BE2C (cell line): ENCODE results near the gene LGALS3BP.
"Not testable (repeated sequence)": the region's sequence is repeated elsewhere in the genome, so short reads cannot be mapped to it uniquely, and the experiment has no call there.

Source experiments
- DNase-seq: peaks from one replicate; pipeline ENCODE4 v3.0.0-alpha.2; 2020
- H3K27me3 ChIP-seq: fragments of 250-450 bp; sonication (Bioruptor Pico); 2 replicates; pipeline ENCODE4 v1.5.1; 2020; ENCODE audit warnings: mild to moderate bottlenecking
- H3K36me3 ChIP-seq: fragments of 250-450 bp; sonication (Bioruptor Pico); 2 replicates; pipeline ENCODE4 v1.5.1; 2020; ENCODE audit warnings: mild to moderate bottlenecking
- H3K4me1 ChIP-seq: fragments of 250-450 bp; sonication (Bioruptor Pico); 2 replicates; pipeline ENCODE4 v1.5.1; 2020
- H3K4me3 ChIP-seq: 2 replicates; pipeline ENCODE4 v1.5.1; 2011; ENCODE audit warnings: low read depth, low read length
- H3K9me3 ChIP-seq: fragments of 250-450 bp; sonication (Bioruptor Pico); 2 replicates; pipeline ENCODE4 v1.5.1; 2020
- TF ChIP-seq, protein P1 (sequence below): IDR thresholded peaks from 2 replicates; pipeline ENCODE4 v1.5.1; 2012; ENCODE audit warnings: mild to moderate bottlenecking, low read depth, low read length

LGALS3BP gene

DNA sequence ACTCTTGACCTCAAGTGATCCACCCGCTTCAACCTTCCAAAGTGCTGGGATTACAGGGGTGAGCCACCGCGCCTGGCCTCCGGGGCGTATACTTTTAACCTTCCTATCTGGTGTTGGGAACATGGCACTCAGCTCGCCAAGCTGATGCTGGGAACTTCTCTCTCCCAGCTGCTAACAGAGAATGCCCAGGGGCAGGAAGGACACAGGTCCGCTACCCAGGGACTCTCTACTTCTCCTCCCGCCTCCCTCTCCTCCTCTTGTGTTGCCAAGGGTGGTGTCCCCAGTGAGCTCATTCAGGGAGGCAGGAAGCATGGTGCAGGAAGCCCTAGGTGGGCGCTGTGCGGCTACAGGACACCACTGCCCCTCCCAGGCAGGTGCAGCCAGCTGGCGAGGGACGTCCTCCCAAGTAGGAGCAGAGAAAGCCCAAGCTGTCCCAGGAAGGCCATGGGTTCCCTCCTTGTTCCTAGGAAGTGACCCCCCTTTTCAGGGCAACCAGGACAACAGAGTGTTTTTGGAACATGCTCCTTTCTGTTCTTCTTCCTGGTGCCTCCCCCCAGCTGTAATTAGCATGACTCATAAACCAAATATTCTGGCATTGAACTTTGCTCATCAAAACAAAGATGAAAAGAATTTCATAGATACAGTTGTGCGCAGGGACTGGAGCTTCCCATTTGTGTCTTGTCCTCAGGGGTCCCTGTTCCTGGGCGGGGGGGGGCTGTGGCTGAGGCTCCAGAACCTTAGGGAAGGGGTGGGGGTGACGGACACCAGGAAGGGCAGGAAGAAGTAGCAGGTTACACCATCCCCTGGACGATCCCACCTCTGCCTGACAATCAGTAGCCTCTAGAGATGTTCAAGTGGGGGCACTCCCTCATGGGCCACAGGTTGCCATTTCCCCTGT is 46.9 kb upstream of the LGALS3BP start:
- TF ChIP-seq, protein P1, sequence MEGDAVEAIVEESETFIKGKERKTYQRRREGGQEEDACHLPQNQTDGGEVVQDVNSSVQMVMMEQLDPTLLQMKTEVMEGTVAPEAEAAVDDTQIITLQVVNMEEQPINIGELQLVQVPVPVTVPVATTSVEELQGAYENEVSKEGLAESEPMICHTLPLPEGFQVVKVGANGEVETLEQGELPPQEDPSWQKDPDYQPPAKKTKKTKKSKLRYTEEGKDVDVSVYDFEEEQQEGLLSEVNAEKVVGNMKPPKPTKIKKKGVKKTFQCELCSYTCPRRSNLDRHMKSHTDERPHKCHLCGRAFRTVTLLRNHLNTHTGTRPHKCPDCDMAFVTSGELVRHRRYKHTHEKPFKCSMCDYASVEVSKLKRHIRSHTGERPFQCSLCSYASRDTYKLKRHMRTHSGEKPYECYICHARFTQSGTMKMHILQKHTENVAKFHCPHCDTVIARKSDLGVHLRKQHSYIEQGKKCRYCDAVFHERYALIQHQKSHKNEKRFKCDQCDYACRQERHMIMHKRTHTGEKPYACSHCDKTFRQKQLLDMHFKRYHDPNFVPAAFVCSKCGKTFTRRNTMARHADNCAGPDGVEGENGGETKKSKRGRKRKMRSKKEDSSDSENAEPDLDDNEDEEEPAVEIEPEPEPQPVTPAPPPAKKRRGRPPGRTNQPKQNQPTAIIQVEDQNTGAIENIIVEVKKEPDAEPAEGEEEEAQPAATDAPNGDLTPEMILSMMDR: no peak
- Histone ChIP-seq H3K9me3 (no peaks in the 10 kb centered on the region), H3K4me3 (peak overlapping the region; percentile 39), H3K4me1 (peaks cover 20% of the 10 kb centered on the region), H3K27me3 (peaks cover 18% of the 10 kb centered on the region), H3K36me3 (no peaks in the 10 kb centered on the region)
- DNase-seq: no peak

DNA sequence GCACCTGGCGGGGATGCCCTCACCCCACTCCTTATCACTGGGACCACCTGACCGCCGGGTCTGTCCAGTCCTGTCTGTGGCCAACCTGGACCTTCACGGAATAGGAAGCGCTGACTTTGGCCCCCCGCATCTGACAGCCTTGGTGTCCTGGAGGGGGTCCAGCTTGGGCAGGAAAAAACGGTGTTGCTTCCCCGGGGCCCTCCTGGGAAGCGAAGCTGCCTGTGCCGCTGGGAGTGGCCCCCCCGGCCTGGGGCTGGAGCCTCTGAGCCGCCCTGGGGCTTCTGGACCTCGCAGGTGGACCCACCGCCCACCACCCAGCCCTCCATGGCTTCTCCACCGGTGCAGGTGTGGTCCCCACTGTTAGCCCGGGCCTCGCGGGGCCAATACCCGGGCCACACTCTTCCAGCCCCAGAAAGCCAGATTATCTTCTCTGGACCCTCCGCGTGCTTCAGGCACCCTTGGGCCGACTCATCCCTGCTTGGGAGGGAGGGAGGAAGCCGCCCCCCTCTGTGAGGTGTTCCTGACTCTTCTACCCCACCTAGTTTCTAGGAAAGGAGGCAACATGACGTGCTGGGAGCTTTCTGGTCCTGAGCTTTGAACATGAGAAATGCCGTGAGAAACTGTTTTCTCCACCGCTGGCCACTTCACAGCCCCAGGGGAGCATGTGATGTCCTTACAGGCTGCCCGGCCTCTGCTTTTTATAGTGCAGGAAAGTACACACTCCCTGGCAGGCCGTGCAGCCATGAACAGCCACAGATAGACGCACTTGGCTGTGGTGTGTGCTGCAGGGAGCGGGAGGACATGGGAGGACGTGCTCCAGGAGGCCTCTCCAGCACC is 45.4 kb upstream of the LGALS3BP start:
- no peak for DNase-seq

GRCh38 chr17:79023886-79024771 is 44.4 kb upstream of the LGALS3BP start, which contains the start of gene C1QTNF1:
TSS of gene C1QTNF1 (plus strand) at chr17:79024169. CDS start at chr17:79043969, 19,800 bp downstream.
- Histone ChIP-seq H3K9me3 (no peaks in the 10 kb centered on the region), H3K36me3 (no peaks in the 10 kb centered on the region), H3K27me3 (peaks cover 18% of the 10 kb centered on the region), H3K4me3 (peak within 1 kb of the TSS; percentile 63), H3K4me1 (peaks cover 20% of the 10 kb centered on the region)
- TF ChIP-seq, protein P1: no peak
- DNase-seq: peak; percentile 63

More for the DNA sequence above, 45.4 kb upstream of the LGALS3BP start:
- no peaks in the 10 kb centered on the region for H3K9me3 ChIP-seq
- TF ChIP-seq, protein P1: no peak
- H3K27me3 ChIP-seq: peaks cover 18% of the 10 kb centered on the region
- H3K36me3 ChIP-seq: no peaks in the 10 kb centered on the region
- peaks cover 20% of the 10 kb centered on the region for H3K4me1 ChIP-seq
- H3K4me3 ChIP-seq: peak overlapping the region; percentile 63

DNA sequence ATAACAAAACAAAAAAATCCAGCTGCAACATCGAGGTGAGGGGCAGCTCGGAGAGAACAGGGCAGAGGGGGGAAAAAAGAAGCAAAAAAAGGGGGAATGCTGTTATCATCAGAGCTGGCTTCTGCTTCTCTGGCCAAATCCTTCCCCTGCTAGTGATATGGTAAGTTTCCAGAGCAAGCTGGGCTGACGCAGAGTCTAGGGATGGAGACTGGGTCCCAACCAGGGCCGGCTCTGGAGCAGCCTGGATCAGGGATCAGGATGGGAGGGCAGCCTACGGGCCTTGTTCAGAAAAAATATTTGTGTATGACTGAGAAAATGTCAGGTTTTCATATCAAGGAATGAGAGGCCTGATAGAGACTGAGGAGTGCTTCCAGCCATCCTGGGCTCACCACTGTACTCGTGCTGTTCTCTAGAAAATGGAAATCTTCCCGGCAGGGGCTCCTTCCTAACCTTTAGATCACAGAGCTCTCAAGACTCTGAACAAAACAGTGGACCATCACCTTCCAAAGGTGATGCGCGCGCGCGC is 43.5 kb upstream of the LGALS3BP start:
- H3K4me3 ChIP-seq: no peak overlapping the region
- TF ChIP-seq, protein P1: no peak
- no peaks in the 10 kb centered on the region for H3K36me3 ChIP-seq
- peaks cover 18% of the 10 kb centered on the region for H3K27me3 ChIP-seq
- H3K4me1 ChIP-seq: peaks cover 17% of the 10 kb centered on the region
- DNase-seq: no peak
- no peaks in the 10 kb centered on the region for H3K9me3 ChIP-seq

DNA sequence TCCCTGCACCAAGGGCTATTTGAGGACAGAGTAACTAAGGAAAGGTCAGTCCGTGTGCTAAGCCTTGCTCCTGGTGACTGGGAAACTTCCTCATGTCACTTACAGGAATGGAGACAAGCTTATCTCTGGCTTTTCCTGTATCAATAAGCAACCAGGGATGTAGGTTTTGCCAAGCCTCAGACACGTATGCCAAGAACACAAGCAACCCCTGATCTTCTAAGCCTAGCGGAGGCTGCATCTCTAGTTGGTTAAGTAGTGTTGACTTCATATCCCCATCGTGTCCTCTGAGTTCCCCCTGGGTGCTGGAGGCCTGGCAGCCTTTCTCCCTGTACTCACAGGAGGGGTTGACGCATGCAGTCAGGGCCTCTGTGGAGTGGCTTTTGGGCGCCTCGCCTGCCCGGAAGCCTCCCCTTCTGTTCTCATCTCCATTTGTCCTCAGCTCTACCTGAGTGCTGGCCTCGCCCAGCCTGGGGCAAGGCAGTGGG is 42.8 kb upstream of the LGALS3BP start:
- DNase-seq: no peak
- Histone ChIP-seq H3K9me3 (no peaks in the 10 kb centered on the region), H3K27me3 (peaks cover 18% of the 10 kb centered on the region), H3K4me1 (peaks cover 10% of the 10 kb centered on the region), H3K36me3 (no peaks in the 10 kb centered on the region), H3K4me3 (no peak overlapping the region)
- TF ChIP-seq, protein P1: no peak

GRCh38 chr17:79021929-79022328 is 42.2 kb upstream of the LGALS3BP start:
- H3K36me3 ChIP-seq, DNase-seq, H3K9me3 ChIP-seq, H3K4me3 ChIP-seq, H3K4me1 ChIP-seq: not testable (repeated sequence)
- H3K27me3 ChIP-seq: peaks cover 18% of the 10 kb centered on the region
